ENCODE data around the gene LY6G6C. TPM values are rescaled to one million over a fixed set of nuclear protein-coding genes. Genes with fewer than 3 reads are reported as not detected.

LY6G6C gene
- total and polyA plus RNA-seq, 4 donors: 0.14 to 0.16 TPM; not detected in 2

GRCh38 chr6:31722173-31722572 is 627 bp upstream of the LY6G6C start:
- Histone ChIP-seq H3K27ac (ENCODE audit: low read depth in 1 of 2, low read length in 1 of 2) (no peak overlapping the region), H3K4me1 (ENCODE audit: control insufficient read depth in 5 of 5, insufficient read depth in 5 of 5, low read length in 5 of 5) (peaks cover 0 to 17% (median 0%) of the 10 kb centered on the region in 5 donors), H3K4me3 (no peak overlapping the region), H3K9ac (ENCODE audit: insufficient read depth in 1 of 2, low read length in 2 of 2) (no peak overlapping the region), H3K36me3 (ENCODE audit: control insufficient read depth in 4 of 4, insufficient read depth in 4 of 4, low read length in 4 of 4) (peaks cover 0 to 16% (median 10%) of the 10 kb centered on the region in 4 donors), H3K9me3 (ENCODE audit: control insufficient read depth in 4 of 4, insufficient read depth in 3 of 4, low read length in 3 of 4) (no peaks in the 10 kb centered on the region), H3K27me3 (ENCODE audit: control insufficient read depth in 3 of 3, insufficient read depth in 3 of 3, low read length in 2 of 3) (no peaks in the 10 kb centered on the region)
- 93% methylated on average over 3 of the region's 3 CpGs for WGBS, 2 donors
- no peak for ATAC-seq (ENCODE audit: insufficient read depth, low FRiP score)
- no peak for DNase-seq
- no peak for TF ChIP-seq CTCF (IDR thresholded peaks at IDR 0.05; ENCODE audit: control extremely low read depth, extremely low read depth)

DNA sequence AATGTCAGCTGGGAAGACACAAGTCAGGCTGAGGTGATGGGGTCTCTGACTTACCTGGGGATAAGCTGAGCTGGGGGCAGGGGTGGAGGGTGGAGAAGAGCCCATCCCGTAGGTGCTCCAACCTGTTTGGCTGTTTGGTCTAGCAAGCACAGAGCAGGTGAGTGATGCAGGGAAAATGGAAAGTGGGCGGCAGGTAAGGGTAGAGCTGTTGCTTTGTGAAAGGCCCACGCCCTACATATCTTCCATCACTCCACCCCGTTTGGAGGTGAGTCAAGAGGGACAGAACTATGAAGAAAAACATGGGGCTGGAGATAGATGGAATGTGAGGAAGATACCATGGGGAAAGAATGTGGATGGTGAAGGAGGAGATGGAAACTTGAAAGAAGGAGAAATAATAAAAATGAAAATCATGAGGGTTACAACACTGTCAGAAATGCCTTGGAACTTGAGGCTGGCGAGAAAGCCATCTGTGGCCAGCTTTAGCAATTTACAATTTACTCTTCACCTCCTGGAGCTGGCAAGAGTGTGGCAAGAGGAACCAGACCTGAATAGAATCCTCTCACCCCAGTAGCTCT is 1.3 kb downstream of the LY6G6C start:
- H3K4me1 ChIP-seq (ENCODE audit: control insufficient read depth in 5 of 5, insufficient read depth in 5 of 5, low read length in 5 of 5): peaks cover 0 to 20% (median 0%) of the 10 kb centered on the region in 5 donors
- no peak for TF ChIP-seq CTCF (IDR thresholded peaks at IDR 0.05; ENCODE audit: control extremely low read depth, extremely low read depth)
- H3K9ac ChIP-seq (ENCODE audit: insufficient read depth in 1 of 2, low read length in 2 of 2): no peak overlapping the region
- H3K36me3 ChIP-seq (ENCODE audit: control insufficient read depth in 4 of 4, insufficient read depth in 4 of 4, low read length in 4 of 4): no peaks in the 10 kb centered on the region
- no peak overlapping the region for H3K4me3 ChIP-seq
- no peaks in the 10 kb centered on the region for H3K27me3 ChIP-seq (ENCODE audit: control insufficient read depth in 3 of 3, insufficient read depth in 3 of 3, low read length in 2 of 3)
- no peak for DNase-seq
- no peaks in the 10 kb centered on the region for H3K9me3 ChIP-seq (ENCODE audit: control insufficient read depth in 4 of 4, insufficient read depth in 3 of 4, low read length in 3 of 4)
- 86 to 87% methylated on average over 5 of the region's 5 CpGs for WGBS, 2 donors
- no peak for ATAC-seq (ENCODE audit: insufficient read depth, low FRiP score)
- no peak overlapping the region for H3K27ac ChIP-seq (ENCODE audit: low read depth in 1 of 2, low read length in 1 of 2)

DNA sequence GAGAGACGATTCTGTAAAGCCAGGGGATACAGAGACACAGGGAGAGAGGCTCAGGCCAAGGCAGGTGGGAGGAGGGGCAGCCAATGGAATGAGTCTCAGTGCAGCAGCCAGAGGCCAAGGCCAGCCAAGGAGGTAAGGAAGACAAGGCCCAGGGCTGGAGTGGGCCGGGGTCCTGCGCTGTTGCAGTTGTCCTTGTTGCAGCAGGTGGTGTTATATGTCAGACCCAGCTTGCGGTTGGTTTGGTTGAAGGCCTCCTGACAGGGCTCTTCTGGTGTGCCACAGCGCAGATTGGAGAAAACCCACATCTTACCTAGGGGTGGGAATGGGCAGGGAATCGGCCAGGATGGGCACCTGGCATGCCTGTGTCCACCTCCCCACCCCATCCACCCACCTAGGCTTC is 2.5 kb downstream of the LY6G6C start:
- no peaks in the 10 kb centered on the region for H3K36me3 ChIP-seq (ENCODE audit: control insufficient read depth in 4 of 4, insufficient read depth in 4 of 4, low read length in 4 of 4)
- peak overlapping the region in 1 of 2 donors; percentile 23 for H3K27ac ChIP-seq (ENCODE audit: low read depth in 1 of 2, low read length in 1 of 2)
- H3K9me3 ChIP-seq (ENCODE audit: control insufficient read depth in 4 of 4, insufficient read depth in 3 of 4, low read length in 3 of 4): no peaks in the 10 kb centered on the region
- no peak for TF ChIP-seq CTCF (IDR thresholded peaks at IDR 0.05; ENCODE audit: control extremely low read depth, extremely low read depth)
- DNase-seq: no peak
- no peak overlapping the region for H3K9ac ChIP-seq (ENCODE audit: insufficient read depth in 1 of 2, low read length in 2 of 2)
- peaks cover 0 to 25% (median 0%) of the 10 kb centered on the region in 5 donors for H3K4me1 ChIP-seq (ENCODE audit: control insufficient read depth in 5 of 5, insufficient read depth in 5 of 5, low read length in 5 of 5)
- no peak overlapping the region for H3K4me3 ChIP-seq
- WGBS, 2 donors: 91% methylated on average over 6 of the region's 6 CpGs
- no peak for ATAC-seq (ENCODE audit: insufficient read depth, low FRiP score)
- no peaks in the 10 kb centered on the region for H3K27me3 ChIP-seq (ENCODE audit: control insufficient read depth in 3 of 3, insufficient read depth in 3 of 3, low read length in 2 of 3)

DNA sequence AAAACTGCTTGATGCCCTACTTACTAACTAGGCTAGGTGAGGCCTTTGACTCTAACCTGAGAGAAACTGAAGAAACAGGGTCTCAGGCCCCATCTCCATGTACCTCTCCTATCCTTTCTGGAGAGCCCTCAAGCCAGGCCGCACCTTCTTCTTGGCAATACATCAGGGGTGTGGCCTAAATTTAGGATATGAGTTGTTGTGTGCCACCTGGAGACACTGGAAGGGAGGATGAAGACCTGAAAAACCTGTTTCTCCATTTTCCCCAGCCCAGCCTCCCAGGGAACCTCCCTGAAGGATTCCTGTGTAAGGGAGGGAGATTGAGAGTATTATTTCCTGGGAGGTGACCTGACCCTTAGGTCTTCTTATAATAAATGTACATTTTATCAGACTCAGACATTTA is 3.3 kb downstream of the LY6G6C start:
- Histone ChIP-seq H3K9ac (ENCODE audit: insufficient read depth in 1 of 2, low read length in 2 of 2) (no peak overlapping the region), H3K4me1 (ENCODE audit: control insufficient read depth in 5 of 5, insufficient read depth in 5 of 5, low read length in 5 of 5) (peaks cover 0 to 29% (median 0%) of the 10 kb centered on the region in 5 donors), H3K4me3 (no peak overlapping the region), H3K9me3 (ENCODE audit: control insufficient read depth in 4 of 4, insufficient read depth in 3 of 4, low read length in 3 of 4) (no peaks in the 10 kb centered on the region), H3K36me3 (ENCODE audit: control insufficient read depth in 4 of 4, insufficient read depth in 4 of 4, low read length in 4 of 4) (no peaks in the 10 kb centered on the region), H3K27me3 (ENCODE audit: control insufficient read depth in 3 of 3, insufficient read depth in 3 of 3, low read length in 2 of 3) (no peaks in the 10 kb centered on the region), H3K27ac (ENCODE audit: low read depth in 1 of 2, low read length in 1 of 2) (no peak overlapping the region)
- no peak for ATAC-seq (ENCODE audit: insufficient read depth, low FRiP score)
- peak in 1 of 3 donors; percentile 63 for DNase-seq
- 63 to 86% methylated on average over 1 of the region's 1 CpG for WGBS, 2 donors
- no peak for TF ChIP-seq CTCF (IDR thresholded peaks at IDR 0.05; ENCODE audit: control extremely low read depth, extremely low read depth)
